Measurements from ENCODE around the gene LCN6.

DNA sequence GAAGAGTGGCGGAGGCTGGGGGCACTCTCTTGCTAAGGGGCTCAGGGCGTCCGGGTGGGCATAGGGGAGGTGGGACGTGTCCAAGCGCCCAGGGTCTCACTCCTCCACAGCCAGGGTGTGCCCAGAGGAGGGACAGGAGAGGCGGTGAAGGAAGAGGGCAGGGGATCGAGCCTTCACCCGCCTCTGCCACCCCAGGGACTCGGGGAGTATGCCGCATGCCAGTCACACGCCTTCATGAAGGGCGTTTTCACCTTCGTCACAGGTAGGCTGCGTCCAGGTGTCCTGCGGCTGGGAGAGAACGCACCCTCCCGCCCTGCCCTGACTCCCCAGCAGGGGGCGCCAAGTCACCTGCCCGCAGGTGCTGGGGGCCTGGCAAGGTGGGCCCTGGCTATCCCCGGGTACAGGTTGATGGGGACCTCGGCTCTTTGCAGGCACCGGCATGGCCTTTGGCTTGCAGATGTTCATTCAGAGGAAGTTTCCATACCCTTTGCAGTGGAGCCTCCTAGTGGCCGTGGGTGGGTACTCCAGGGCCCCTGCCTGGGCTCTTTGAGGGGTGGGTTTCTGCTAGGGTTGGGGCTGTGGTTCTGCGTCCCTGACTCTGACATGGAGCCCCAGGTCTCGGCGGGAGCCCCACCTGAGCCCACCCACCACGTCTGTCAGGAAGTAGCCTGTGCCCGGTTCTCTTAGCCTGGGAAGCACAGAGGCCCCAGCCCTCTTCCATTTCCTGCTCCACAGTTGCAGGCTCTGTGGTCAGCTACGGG lies 43.4 kb upstream of the LCN6 start:
- TF ChIP-seq CTCF (IDR thresholded peaks at IDR 0.05 in 2 of 3, conservative IDR thresholded peaks at IDR 0.05 in 1 of 3; ENCODE audit: insufficient read depth in 2 of 3, low read depth in 1 of 3, low read length in 3 of 3), result peak; percentile 93 to 100 (median 99)
- TF ChIP-seq KLF16 (IDR thresholded peaks at IDR 0.05), result peak; percentile 70

Measured in K562 (cell line).